ENCODE data around the gene ACTL7A.

ACTL7A gene

GRCh38 chr9:108905494-108905893 is 43.4 kb downstream of the ACTL7A start:
- DNase-seq (ENCODE audit: low read depth, low spot score) = no peak
- H3K9ac ChIP-seq (ENCODE audit: insufficient read length, low read depth) = no peak overlapping the region
- H3K4me1 ChIP-seq (ENCODE audit: insufficient read depth, insufficient read length) = no peaks in the 10 kb centered on the region
- H3K36me3 ChIP-seq (ENCODE audit: insufficient read depth, insufficient read length, low read length) = peaks cover 86% of the 10 kb centered on the region
- TF ChIP-seq YY1 (IDR thresholded peaks at IDR 0.05; ENCODE audit: insufficient read depth, insufficient read length) (no peak), ZNF274 (IDR thresholded peaks at IDR 0.05; ENCODE audit: low read depth, low read length) (no peak), SUZ12 (IDR thresholded peaks at IDR 0.05; ENCODE audit: extremely low read depth, insufficient read depth, insufficient read length) (no peak)
- H3K9me3 ChIP-seq (ENCODE audit: insufficient read depth, low read length) = no peaks in the 10 kb centered on the region
- no peak overlapping the region for H3K4me3 ChIP-seq (ENCODE audit: insufficient read length, low read depth)
- no peaks in the 10 kb centered on the region for H3K27me3 ChIP-seq (ENCODE audit: insufficient read depth, insufficient read length)

- no peaks in the 10 kb centered on the region for H3K27me3 ChIP-seq (ENCODE audit: insufficient read depth, insufficient read length)
- peaks cover 80% of the 10 kb centered on the region for H3K36me3 ChIP-seq (ENCODE audit: insufficient read depth, insufficient read length, low read length)
Measured at GRCh38 chr9:108910402-108910801, 48.3 kb downstream of the ACTL7A start.

GRCh38 chr9:108910914-108911313 is 48.8 kb downstream of the ACTL7A start:
- H3K4me3 ChIP-seq (ENCODE audit: insufficient read length, low read depth) = no peak overlapping the region
- TF ChIP-seq ZNF274 (IDR thresholded peaks at IDR 0.05; ENCODE audit: low read depth, low read length) = no peak
- TF ChIP-seq SUZ12 (IDR thresholded peaks at IDR 0.05; ENCODE audit: extremely low read depth, insufficient read depth, insufficient read length) = no peak
- no peak for TF ChIP-seq YY1 (IDR thresholded peaks at IDR 0.05; ENCODE audit: insufficient read depth, insufficient read length)
- peaks cover 78% of the 10 kb centered on the region for H3K36me3 ChIP-seq (ENCODE audit: insufficient read depth, insufficient read length, low read length)
- H3K9me3 ChIP-seq (ENCODE audit: insufficient read depth, low read length) = no peaks in the 10 kb centered on the region
- no peak for DNase-seq (ENCODE audit: low read depth, low spot score)
- H3K4me1 ChIP-seq (ENCODE audit: insufficient read depth, insufficient read length) = no peaks in the 10 kb centered on the region
- no peak overlapping the region for H3K9ac ChIP-seq (ENCODE audit: insufficient read length, low read depth)
- H3K27me3 ChIP-seq (ENCODE audit: insufficient read depth, insufficient read length) = no peaks in the 10 kb centered on the region

More at GRCh38 chr9:108910402-108910801, 48.3 kb downstream of the ACTL7A start:
- Histone ChIP-seq H3K4me1 (ENCODE audit: insufficient read depth, insufficient read length) (no peaks in the 10 kb centered on the region), H3K9ac (ENCODE audit: insufficient read length, low read depth) (no peak overlapping the region), H3K9me3 (ENCODE audit: insufficient read depth, low read length) (no peaks in the 10 kb centered on the region), H3K4me3 (ENCODE audit: insufficient read length, low read depth) (no peak overlapping the region)
- DNase-seq (ENCODE audit: low read depth, low spot score) = no peak
- no peak for TF ChIP-seq YY1 (IDR thresholded peaks at IDR 0.05; ENCODE audit: insufficient read depth, insufficient read length)
- no peak for TF ChIP-seq SUZ12 (IDR thresholded peaks at IDR 0.05; ENCODE audit: extremely low read depth, insufficient read depth, insufficient read length)
- no peak for TF ChIP-seq ZNF274 (IDR thresholded peaks at IDR 0.05; ENCODE audit: low read depth, low read length)

GRCh38 chr9:108911820-108912219 is 49.8 kb downstream of the ACTL7A start:
- Histone ChIP-seq H3K9me3 (ENCODE audit: insufficient read depth, low read length) (no peaks in the 10 kb centered on the region), H3K4me1 (ENCODE audit: insufficient read depth, insufficient read length) (no peaks in the 10 kb centered on the region), H3K9ac (ENCODE audit: insufficient read length, low read depth) (no peak overlapping the region), H3K36me3 (ENCODE audit: insufficient read depth, insufficient read length, low read length) (peaks cover 78% of the 10 kb centered on the region), H3K27me3 (ENCODE audit: insufficient read depth, insufficient read length) (no peaks in the 10 kb centered on the region), H3K4me3 (ENCODE audit: insufficient read length, low read depth) (no peak overlapping the region)
- no peak for TF ChIP-seq SUZ12 (IDR thresholded peaks at IDR 0.05; ENCODE audit: extremely low read depth, insufficient read depth, insufficient read length)
- DNase-seq (ENCODE audit: low read depth, low spot score) = no peak
